MM.1S (cell line): ENCODE results near the gene ARMC9.

Source experiments
- DNase-seq: peaks from one replicate; pipeline ENCODE4 v3.0.0-alpha.2; 2015
- H2AFZ ChIP-seq: fragments of 300-600 bp; sonication (generic); 2 replicates; pipeline ENCODE4 v1.6.0; 2016; ENCODE audit warnings: antibody characterized with exemption, low read length
- H3F3A ChIP-seq: fragments of 300-600 bp; sonication (generic); 2 replicates; pipeline ENCODE4 v1.6.1; 2016; ENCODE audit warnings: mild to moderate bottlenecking, antibody characterized with exemption, low read length, moderate library complexity, mixed read lengths; ENCODE audit not compliant: insufficient read depth
- H3K27ac ChIP-seq: fragments of 300-600 bp; sonication (generic); 2 replicates; pipeline ENCODE4 v1.5.1; 2016; ENCODE audit warnings: mild to moderate bottlenecking, low read length
- H3K27me3 ChIP-seq: fragments of 300-600 bp; sonication (generic); replicated peaks from 2 replicates; pipeline ENCODE4 v1.6.0; 2016; ENCODE audit warnings: low read length; ENCODE audit not compliant: insufficient read depth
- H3K36me3 ChIP-seq: fragments of 300-600 bp; sonication (generic); replicated peaks from 2 replicates; pipeline ENCODE4 v1.6.1; 2016; ENCODE audit warnings: mild to moderate bottlenecking, low read length, mixed read lengths; ENCODE audit not compliant: insufficient read depth
- H3K4me1 ChIP-seq: fragments of 300-600 bp; sonication (generic); 2 replicates; pipeline ENCODE4 v1.6.1; 2016; ENCODE audit warnings: low read length, mixed read lengths
- H3K4me2 ChIP-seq: fragments of 300-600 bp; sonication (generic); 2 replicates; pipeline ENCODE4 v1.6.0; 2016; ENCODE audit warnings: low read depth, low read length
- H3K4me3 ChIP-seq: fragments of 300-600 bp; sonication (generic); 2 replicates; pipeline ENCODE4 v1.5.1; 2016; ENCODE audit warnings: low read length, mixed read lengths
- H3K79me2 ChIP-seq: fragments of 300-600 bp; sonication (generic); 2 replicates; pipeline ENCODE4 v1.6.1; 2016; ENCODE audit warnings: mixed run types, low read length, mixed read lengths
- H3K9ac ChIP-seq: fragments of 300-600 bp; sonication (generic); 2 replicates; pipeline ENCODE4 v1.6.1; 2016; ENCODE audit warnings: low read length, mixed read lengths
- H3K9me2 ChIP-seq: fragments of 300-600 bp; sonication (generic); replicated peaks from 2 replicates; pipeline ENCODE4 v1.6.1; 2016; ENCODE audit warnings: mild to moderate bottlenecking, low read length, mixed read lengths; ENCODE audit not compliant: insufficient read depth
- H3K9me3 ChIP-seq: fragments of 300-600 bp; sonication (generic); replicated peaks from 2 replicates; pipeline ENCODE4 v1.6.1; 2016; ENCODE audit warnings: mild to moderate bottlenecking, low read length, mixed read lengths; ENCODE audit not compliant: insufficient read depth
- H4K20me1 ChIP-seq: fragments of 300-600 bp; sonication (generic); 2 replicates; pipeline ENCODE4 v1.6.1; 2016; ENCODE audit warnings: mild to moderate bottlenecking, low read length, moderate library complexity, mixed read lengths; ENCODE audit not compliant: insufficient read depth
- EZH2 ChIP-seq: fragments of 300-600 bp; sonication (generic); optimal IDR thresholded peaks from 2 replicates; pipeline ENCODE3; 2017; ENCODE audit warnings: low read depth, mild to moderate bottlenecking, antibody characterized with exemption, low read length, mixed read lengths
- EZH2phosphoT487 ChIP-seq: fragments of 300-600 bp; sonication (generic); IDR thresholded peaks from 2 replicates; pipeline ENCODE4 v1.6.1; 2018; ENCODE audit warnings: antibody characterized with exemption, low read length
- TF ChIP-seq, protein P1 (sequence below): fragments of 300-600 bp; sonication (generic); IDR thresholded peaks from 2 replicates; pipeline ENCODE4 v1.5.1; 2016; ENCODE audit warnings: antibody characterized with exemption, low read length, mixed read lengths

The ARMC9 gene, protein sequence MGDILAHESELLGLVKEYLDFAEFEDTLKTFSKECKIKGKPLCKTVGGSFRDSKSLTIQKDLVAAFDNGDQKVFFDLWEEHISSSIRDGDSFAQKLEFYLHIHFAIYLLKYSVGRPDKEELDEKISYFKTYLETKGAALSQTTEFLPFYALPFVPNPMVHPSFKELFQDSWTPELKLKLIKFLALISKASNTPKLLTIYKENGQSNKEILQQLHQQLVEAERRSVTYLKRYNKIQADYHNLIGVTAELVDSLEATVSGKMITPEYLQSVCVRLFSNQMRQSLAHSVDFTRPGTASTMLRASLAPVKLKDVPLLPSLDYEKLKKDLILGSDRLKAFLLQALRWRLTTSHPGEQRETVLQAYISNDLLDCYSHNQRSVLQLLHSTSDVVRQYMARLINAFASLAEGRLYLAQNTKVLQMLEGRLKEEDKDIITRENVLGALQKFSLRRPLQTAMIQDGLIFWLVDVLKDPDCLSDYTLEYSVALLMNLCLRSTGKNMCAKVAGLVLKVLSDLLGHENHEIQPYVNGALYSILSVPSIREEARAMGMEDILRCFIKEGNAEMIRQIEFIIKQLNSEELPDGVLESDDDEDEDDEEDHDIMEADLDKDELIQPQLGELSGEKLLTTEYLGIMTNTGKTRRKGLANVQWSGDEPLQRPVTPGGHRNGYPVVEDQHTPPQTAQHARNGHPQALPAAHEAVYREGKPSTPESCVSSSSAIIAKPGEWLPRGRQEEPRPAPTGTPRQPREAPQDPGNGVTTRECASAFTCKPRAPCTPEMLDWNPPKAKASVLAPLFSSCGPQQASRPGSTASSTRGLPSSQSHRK

DNA sequence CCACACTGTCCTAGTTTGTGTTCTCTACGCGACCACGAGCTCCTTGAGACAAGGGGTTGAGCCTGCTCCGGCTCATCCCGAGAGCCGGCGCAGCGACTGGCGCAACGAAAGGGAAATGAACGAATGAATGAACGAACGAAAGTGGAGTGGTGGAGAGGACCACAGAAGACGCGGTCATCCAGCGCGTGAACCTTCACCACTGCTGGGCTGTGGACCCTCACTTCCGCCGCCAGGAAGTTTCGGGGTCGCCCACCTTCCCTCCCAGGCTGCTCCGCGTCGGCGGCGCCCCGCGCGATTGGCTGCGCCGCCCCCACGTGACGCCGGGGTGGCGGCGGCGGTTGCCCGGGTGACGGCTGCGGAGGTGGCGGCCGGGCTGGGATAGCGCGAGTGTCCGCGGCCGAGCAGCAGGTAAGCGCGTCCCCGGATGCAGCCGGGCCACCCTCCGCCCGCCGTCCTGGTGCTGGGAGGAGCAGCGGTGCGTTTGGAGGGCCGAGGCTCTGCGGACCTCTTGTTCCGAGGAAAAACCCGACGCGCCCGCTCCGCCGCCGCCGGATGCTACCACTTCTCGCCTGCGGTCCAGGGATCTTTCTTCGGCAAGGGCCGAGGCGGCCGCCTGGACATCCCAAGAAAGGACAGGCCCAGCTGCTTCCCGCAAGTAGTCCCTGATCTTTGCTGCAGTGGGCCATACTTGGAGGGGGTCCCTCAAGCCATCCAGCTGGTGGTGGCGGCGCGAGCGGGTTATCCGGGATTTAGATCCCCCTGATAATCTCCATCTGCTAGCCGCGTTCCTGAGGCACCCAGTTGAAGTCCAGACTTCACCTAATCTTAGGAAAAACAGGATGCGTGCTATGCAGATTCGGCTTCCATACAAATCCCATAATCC lies at the start of gene ARMC9:
Gene ARMC9 (plus strand): TSS at position 341 of the 883 bp plus-strand sequence. CDS start 7,608 bp downstream, outside the sequence.
- peak; percentile 69 for DNase-seq
- no peaks in the 10 kb centered on the region; the same call in 1 of the 2 replicates for H3K4me1 ChIP-seq
- no peaks in the 10 kb centered on the region for H3F3A ChIP-seq
- peak within 1 kb of the TSS; percentile 96 for H3K4me3 ChIP-seq
- no peaks in the 10 kb centered on the region for H4K20me1 ChIP-seq
- H3K79me2 ChIP-seq: no peaks in the 10 kb centered on the region
- H3K36me3 ChIP-seq: no peaks in the 10 kb centered on the region
- H2AFZ ChIP-seq: peak within 1 kb of the TSS; percentile 99
- TF ChIP-seq EZH2: no peak
- no peak for TF ChIP-seq EZH2phosphoT487
- TF ChIP-seq, protein P1, sequence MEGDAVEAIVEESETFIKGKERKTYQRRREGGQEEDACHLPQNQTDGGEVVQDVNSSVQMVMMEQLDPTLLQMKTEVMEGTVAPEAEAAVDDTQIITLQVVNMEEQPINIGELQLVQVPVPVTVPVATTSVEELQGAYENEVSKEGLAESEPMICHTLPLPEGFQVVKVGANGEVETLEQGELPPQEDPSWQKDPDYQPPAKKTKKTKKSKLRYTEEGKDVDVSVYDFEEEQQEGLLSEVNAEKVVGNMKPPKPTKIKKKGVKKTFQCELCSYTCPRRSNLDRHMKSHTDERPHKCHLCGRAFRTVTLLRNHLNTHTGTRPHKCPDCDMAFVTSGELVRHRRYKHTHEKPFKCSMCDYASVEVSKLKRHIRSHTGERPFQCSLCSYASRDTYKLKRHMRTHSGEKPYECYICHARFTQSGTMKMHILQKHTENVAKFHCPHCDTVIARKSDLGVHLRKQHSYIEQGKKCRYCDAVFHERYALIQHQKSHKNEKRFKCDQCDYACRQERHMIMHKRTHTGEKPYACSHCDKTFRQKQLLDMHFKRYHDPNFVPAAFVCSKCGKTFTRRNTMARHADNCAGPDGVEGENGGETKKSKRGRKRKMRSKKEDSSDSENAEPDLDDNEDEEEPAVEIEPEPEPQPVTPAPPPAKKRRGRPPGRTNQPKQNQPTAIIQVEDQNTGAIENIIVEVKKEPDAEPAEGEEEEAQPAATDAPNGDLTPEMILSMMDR: no peak
- H3K4me2 ChIP-seq: peak within 1 kb of the TSS; percentile 77
- peak within 1 kb of the TSS; percentile 51; the same call in 1 of the 2 replicates for H3K9ac ChIP-seq
- no peaks in the 10 kb centered on the region for H3K9me3 ChIP-seq
- H3K27ac ChIP-seq: no peak within 1 kb of the TSS
- 0 out of 2 replicates have a peak, but pooled peaks cover 3% of the 10 kb centered on the region for H3K27me3 ChIP-seq
- no peaks in the 10 kb centered on the region for H3K9me2 ChIP-seq

DNA sequence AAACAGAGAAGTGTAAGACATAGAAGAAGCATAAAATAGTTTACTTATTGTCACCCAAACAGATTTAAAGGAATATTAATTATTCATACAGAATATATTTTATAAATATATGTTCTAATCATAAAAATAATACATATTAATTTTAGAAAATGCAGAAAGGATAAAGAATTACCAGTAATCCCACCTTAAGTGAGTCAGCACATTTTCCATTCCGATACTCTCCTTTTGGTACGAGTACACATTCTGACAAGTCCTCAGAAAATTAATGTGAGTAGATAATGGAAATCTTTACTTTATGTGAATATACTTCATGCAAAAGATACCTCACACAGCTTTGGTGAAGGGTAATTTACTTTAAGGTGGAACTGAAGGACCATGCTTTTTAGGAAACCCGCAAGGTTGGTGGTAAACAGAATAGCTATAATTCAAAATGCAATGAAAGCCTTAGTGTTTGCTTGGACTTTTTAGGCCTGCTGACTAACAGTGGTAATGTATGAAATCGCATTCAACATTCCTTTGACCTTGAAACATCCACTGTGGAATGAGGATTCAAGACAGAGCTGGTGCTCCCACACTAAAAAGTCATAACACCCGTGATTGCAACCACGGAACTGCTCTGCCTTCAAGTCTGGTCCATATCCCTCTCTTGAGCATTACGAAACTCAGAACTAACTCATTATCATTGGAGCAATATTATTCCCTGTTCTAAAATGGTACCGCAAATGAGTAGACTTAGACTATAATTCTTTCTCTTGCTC lies 45.5 kb upstream of the ARMC9 start:
- Histone ChIP-seq H2AFZ (no peak overlapping the region), H3K4me2 (no peak overlapping the region), H3K79me2 (no peaks in the 10 kb centered on the region), H4K20me1 (no peaks in the 10 kb centered on the region), H3K4me1 (no peaks in the 10 kb centered on the region), H3K9me2 (no peaks in the 10 kb centered on the region), H3F3A (no peaks in the 10 kb centered on the region; the same call in 1 of the 2 replicates), H3K9me3 (no peaks in the 10 kb centered on the region), H3K9ac (no peak overlapping the region), H3K27ac (no peak overlapping the region), H3K4me3 (no peak overlapping the region), H3K27me3 (no peaks in the 10 kb centered on the region), H3K36me3 (peaks cover 3% of the 10 kb centered on the region; the same call in 1 of the 2 replicates)
- no peak for DNase-seq
- no peak for TF ChIP-seq EZH2phosphoT487
- no peak for TF ChIP-seq EZH2
- TF ChIP-seq, protein P1: no peak

DNA sequence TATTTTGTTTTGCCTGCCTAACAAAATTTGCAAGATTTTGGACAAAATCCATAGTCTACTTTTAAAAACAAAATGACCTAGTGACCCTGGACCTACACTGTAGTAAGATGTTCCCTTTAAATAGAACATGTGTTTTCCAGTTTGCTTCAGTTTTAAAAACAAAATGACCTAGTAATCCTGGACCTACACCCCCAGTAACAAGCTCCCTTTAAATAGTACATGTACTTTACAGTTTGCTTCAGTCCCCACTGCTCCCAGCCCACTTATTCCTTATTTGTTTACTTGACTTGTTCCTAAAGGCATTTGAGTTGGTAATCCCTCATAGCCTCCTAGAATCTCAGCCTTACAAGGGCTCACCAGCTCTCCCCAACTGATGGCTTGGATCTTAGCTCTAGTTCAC lies 39.1 kb upstream of the ARMC9 start:
- Histone ChIP-seq H3K4me3 (no peak overlapping the region), H3K36me3 (no peaks in the 10 kb centered on the region; the same call in 1 of the 2 replicates), H3K27me3 (no peaks in the 10 kb centered on the region), H3K4me2 (no peak overlapping the region), H3K4me1 (peaks cover 26% of the 10 kb centered on the region), H4K20me1 (no peaks in the 10 kb centered on the region), H3K9me2 (no peaks in the 10 kb centered on the region), H3K9me3 (no peaks in the 10 kb centered on the region), H3K27ac (no peak overlapping the region), H3F3A (peaks cover 23% of the 10 kb centered on the region), H2AFZ (no peak overlapping the region), H3K79me2 (no peaks in the 10 kb centered on the region), H3K9ac (no peak overlapping the region)
- TF ChIP-seq EZH2 (no peak), EZH2phosphoT487 (no peak)
- TF ChIP-seq, protein P1: no peak
- no peak for DNase-seq
